ENCODE results near the gene IL7R. TPM values are rescaled to one million over a fixed set of nuclear protein-coding genes. Genes with fewer than 3 reads are reported as not detected.
"Not testable (repeated sequence)": the region's sequence is repeated elsewhere in the genome, so short reads cannot be mapped to it uniquely, and the experiment has no call there.

IL7R gene
- total RNA-seq, 1 donor from 2014 or later = not detected

GRCh38 chr5:35855187-35855586, 1.5 kb upstream of the IL7R start:
- peaks cover 5% of the 10 kb centered on the region for H3K4me1 Mint-ChIP-seq (ENCODE audit: low read depth)
- no peak for TF ChIP-seq CTCF (IDR thresholded peaks at IDR 0.05; ENCODE audit: unreplicated experiment)

GRCh38 chr5:35856186-35856764, 416 bp upstream of the IL7R start:
- not testable (repeated sequence) for H3K36me3 Mint-ChIP-seq (ENCODE audit: insufficient read depth); DNase-seq (ENCODE audit: low spot score, unreplicated experiment); H3K4me3 Mint-ChIP-seq (ENCODE audit: low read depth); H3K9me3 Mint-ChIP-seq (ENCODE audit: low read depth); H3K4me1 Mint-ChIP-seq (ENCODE audit: low read depth); H3K27me3 Mint-ChIP-seq; H3K27ac Mint-ChIP-seq

More at GRCh38 chr5:35855187-35855586, 1.5 kb upstream of the IL7R start:
- H3K4me3 Mint-ChIP-seq (ENCODE audit: low read depth) = no peak overlapping the region
- no peaks in the 10 kb centered on the region for H3K36me3 Mint-ChIP-seq (ENCODE audit: insufficient read depth)
- no peak for DNase-seq (ENCODE audit: low spot score, unreplicated experiment)
- no peaks in the 10 kb centered on the region for H3K9me3 Mint-ChIP-seq (ENCODE audit: low read depth)
- H3K27me3 Mint-ChIP-seq = peaks cover 4% of the 10 kb centered on the region
- no peak overlapping the region for H3K27ac Mint-ChIP-seq

- Mint-ChIP-seq H3K9me3 (ENCODE audit: low read depth) (no peaks in the 10 kb centered on the region), H3K4me3 (ENCODE audit: low read depth) (no peak overlapping the region), H3K4me1 (ENCODE audit: low read depth) (peaks cover 5% of the 10 kb centered on the region), H3K27me3 (no peaks in the 10 kb centered on the region), H3K36me3 (ENCODE audit: insufficient read depth) (no peaks in the 10 kb centered on the region), H3K27ac (no peak overlapping the region)
- DNase-seq (ENCODE audit: low spot score, unreplicated experiment) = no peak
- TF ChIP-seq CTCF (IDR thresholded peaks at IDR 0.05; ENCODE audit: unreplicated experiment) = no peak
Observed at GRCh38 chr5:35857606-35858205, 1.0 kb downstream of the IL7R start.

GRCh38 chr5:35859101-35859661, 2.5 kb downstream of the IL7R start:
- H3K36me3 Mint-ChIP-seq (ENCODE audit: insufficient read depth) = no peaks in the 10 kb centered on the region
- peaks cover 4% of the 10 kb centered on the region for H3K9me3 Mint-ChIP-seq (ENCODE audit: low read depth)
- H3K4me1 Mint-ChIP-seq (ENCODE audit: low read depth) = peaks cover 7% of the 10 kb centered on the region
- H3K27ac Mint-ChIP-seq = no peak overlapping the region
- H3K27me3 Mint-ChIP-seq = no peaks in the 10 kb centered on the region
- TF ChIP-seq CTCF (IDR thresholded peaks at IDR 0.05; ENCODE audit: unreplicated experiment) = no peak
- no peak for DNase-seq (ENCODE audit: low spot score, unreplicated experiment)
- H3K4me3 Mint-ChIP-seq (ENCODE audit: low read depth) = no peak overlapping the region

GRCh38 chr5:35860686-35861085, 4.0 kb downstream of the IL7R start:
- no peak for TF ChIP-seq CTCF (IDR thresholded peaks at IDR 0.05; ENCODE audit: unreplicated experiment)
- DNase-seq (ENCODE audit: low spot score, unreplicated experiment) = no peak

GRCh38 chr5:35861718-35862117, 5.0 kb downstream of the IL7R start:
- Mint-ChIP-seq H3K36me3 (ENCODE audit: insufficient read depth) (no peaks in the 10 kb centered on the region), H3K4me1 (ENCODE audit: low read depth) (peaks cover 3% of the 10 kb centered on the region), H3K9me3 (ENCODE audit: low read depth) (peaks cover 4% of the 10 kb centered on the region), H3K27ac (no peak overlapping the region), H3K4me3 (ENCODE audit: low read depth) (no peak overlapping the region), H3K27me3 (no peaks in the 10 kb centered on the region)
- TF ChIP-seq CTCF (IDR thresholded peaks at IDR 0.05; ENCODE audit: unreplicated experiment) = no peak
- no peak for DNase-seq (ENCODE audit: low spot score, unreplicated experiment)

More at GRCh38 chr5:35860686-35861085, 4.0 kb downstream of the IL7R start:
- Mint-ChIP-seq H3K27ac (no peak overlapping the region), H3K27me3 (no peaks in the 10 kb centered on the region), H3K9me3 (ENCODE audit: low read depth) (peaks cover 4% of the 10 kb centered on the region), H3K4me1 (ENCODE audit: low read depth) (peaks cover 4% of the 10 kb centered on the region), H3K4me3 (ENCODE audit: low read depth) (no peak overlapping the region), H3K36me3 (ENCODE audit: insufficient read depth) (no peaks in the 10 kb centered on the region)
